HL-60/S4 treated with retinoic acid at 250 ng/mL for 4 days and 3 days (cell line): ENCODE data around the gene KLHDC4.

Source experiments
- in situ Hi-C: fragments of 300-500 bp; cut with MboI; formaldehyde crosslinking; loops from 2 replicates; pipeline ENCODE4 v1.7.0; 2022; ENCODE audit warnings: low sequenced_read_pairs

KLHDC4 gene

GRCh38 chr16:87702325-87702811 is 63.4 kb downstream of the KLHDC4 start:
- in situ Hi-C loops = no loop called here

- in situ Hi-C loops = no loop called here
Measured at GRCh38 chr16:87701505-87701921, 64.3 kb downstream of the KLHDC4 start.

- in situ Hi-C loops = no loop called here
Measured at GRCh38 chr16:87701078-87701460, 64.7 kb downstream of the KLHDC4 start.

- in situ Hi-C loops = no loop called here
Measured at GRCh38 chr16:87700406-87701077, 65.2 kb downstream of the KLHDC4 start.

- in situ Hi-C loops = no loop called here
Measured at GRCh38 chr16:87698676-87699199, 67.0 kb downstream of the KLHDC4 start.

- in situ Hi-C loops = no loop called here
Measured at GRCh38 chr16:87698241-87698640, 67.5 kb downstream of the KLHDC4 start.

- in situ Hi-C loops = no loop called here
Measured at GRCh38 chr16:87697792-87698191, 68.0 kb downstream of the KLHDC4 start.

- in situ Hi-C loops = no loop called here
Measured at GRCh38 chr16:87697256-87697655, 68.5 kb downstream of the KLHDC4 start.

GRCh38 chr16:87696726-87697125 is 69.1 kb downstream of the KLHDC4 start:
- in situ Hi-C loops = no loop called here

- in situ Hi-C loops = no loop called here
Measured at GRCh38 chr16:87695534-87695933, 70.3 kb downstream of the KLHDC4 start.

GRCh38 chr16:87694441-87695125 is 71.2 kb downstream of the KLHDC4 start:
- in situ Hi-C loops = no loop called here

- in situ Hi-C loops = no loop called here
Measured at GRCh38 chr16:87693827-87694226, 72.0 kb downstream of the KLHDC4 start.

- in situ Hi-C loops = no loop called here
Measured at GRCh38 chr16:87692756-87693155, 73.0 kb downstream of the KLHDC4 start.

GRCh38 chr16:87692176-87692575 is 73.6 kb downstream of the KLHDC4 start:
- in situ Hi-C loops = no loop called here

GRCh38 chr16:87691686-87692079 is 74.1 kb downstream of the KLHDC4 start:
- in situ Hi-C loops = no loop called here

GRCh38 chr16:87690911-87691685 is 74.7 kb downstream of the KLHDC4 start:
- in situ Hi-C loops = no loop called here

- in situ Hi-C loops = no loop called here
Measured at GRCh38 chr16:87689956-87690465, 75.8 kb downstream of the KLHDC4 start.

GRCh38 chr16:87688876-87689815 is 76.6 kb downstream of the KLHDC4 start:
- in situ Hi-C loops = no loop called here

GRCh38 chr16:87687998-87688529 is 77.7 kb downstream of the KLHDC4 start:
- in situ Hi-C loops = no loop called here
